HCT116 (cell line): ENCODE results near the gene SAMD1.

Source experiments
- CEBPB ChIP-seq: IDR thresholded peaks from 2 replicates; pipeline ENCODE4 v1.6.1; 2012; ENCODE audit warnings: low read depth
- CTCF ChIP-seq, 3 experiments: fragments of 200-600 bp in 1 of 3; sonication (generic) in 1 of 3; IDR thresholded peaks in 2 of 3; conservative IDR thresholded peaks in 1 of 3; 2 replicates each; pipeline ENCODE4 v1.5.1; 2012 to 2017; ENCODE audit warnings: low read depth in 2 of 3, low read length in 2 of 3, antibody characterized with exemption in 1 of 3, borderline replicate concordance in 1 of 3, control low read depth in 1 of 3, mild to moderate bottlenecking in 1 of 3, mixed read lengths in 1 of 3, mixed run types in 1 of 3, moderate library complexity in 1 of 3; ENCODE audit not compliant: insufficient read depth in 1 of 3
- EZH2 ChIP-seq: fragments of 200-600 bp; sonication (generic); IDR thresholded peaks from 2 replicates; pipeline ENCODE4 v1.6.1; 2017; ENCODE audit warnings: antibody characterized with exemption, mixed run types
- JUND ChIP-seq: IDR thresholded peaks from 2 replicates; pipeline ENCODE4 v1.6.1; 2012
- POLR2AphosphoS5 ChIP-seq: IDR thresholded peaks from 2 replicates; pipeline ENCODE4 v1.6.1; 2011; ENCODE audit warnings: mild to moderate bottlenecking, low read depth, low read length, moderate library complexity
- SIN3A ChIP-seq: IDR thresholded peaks from 2 replicates; pipeline ENCODE4 v1.6.1; 2012; ENCODE audit warnings: low read depth
- SP1 ChIP-seq: IDR thresholded peaks from 2 replicates; pipeline ENCODE4 v1.6.1; 2012; ENCODE audit warnings: low read depth
- ZFX ChIP-seq: fragments of 450-650 bp; IDR thresholded peaks from 2 replicates; pipeline ENCODE4 v1.6.1; 2017
- ZNF274 ChIP-seq: fragments of 200-500 bp; sonication (Bioruptor generic); IDR thresholded peaks from 2 replicates; pipeline ENCODE4 v1.6.1; 2014; ENCODE audit warnings: mild to moderate bottlenecking, low read depth, low read length, inconsistent platforms
- TF ChIP-seq, protein P1 (sequence below): IDR thresholded peaks from 2 replicates; pipeline ENCODE4 v1.6.1; 2011; ENCODE audit warnings: mild to moderate bottlenecking, low read length, moderate library complexity; ENCODE audit not compliant: insufficient replicate concordance; ENCODE audit errors: extremely low read depth

DNA sequence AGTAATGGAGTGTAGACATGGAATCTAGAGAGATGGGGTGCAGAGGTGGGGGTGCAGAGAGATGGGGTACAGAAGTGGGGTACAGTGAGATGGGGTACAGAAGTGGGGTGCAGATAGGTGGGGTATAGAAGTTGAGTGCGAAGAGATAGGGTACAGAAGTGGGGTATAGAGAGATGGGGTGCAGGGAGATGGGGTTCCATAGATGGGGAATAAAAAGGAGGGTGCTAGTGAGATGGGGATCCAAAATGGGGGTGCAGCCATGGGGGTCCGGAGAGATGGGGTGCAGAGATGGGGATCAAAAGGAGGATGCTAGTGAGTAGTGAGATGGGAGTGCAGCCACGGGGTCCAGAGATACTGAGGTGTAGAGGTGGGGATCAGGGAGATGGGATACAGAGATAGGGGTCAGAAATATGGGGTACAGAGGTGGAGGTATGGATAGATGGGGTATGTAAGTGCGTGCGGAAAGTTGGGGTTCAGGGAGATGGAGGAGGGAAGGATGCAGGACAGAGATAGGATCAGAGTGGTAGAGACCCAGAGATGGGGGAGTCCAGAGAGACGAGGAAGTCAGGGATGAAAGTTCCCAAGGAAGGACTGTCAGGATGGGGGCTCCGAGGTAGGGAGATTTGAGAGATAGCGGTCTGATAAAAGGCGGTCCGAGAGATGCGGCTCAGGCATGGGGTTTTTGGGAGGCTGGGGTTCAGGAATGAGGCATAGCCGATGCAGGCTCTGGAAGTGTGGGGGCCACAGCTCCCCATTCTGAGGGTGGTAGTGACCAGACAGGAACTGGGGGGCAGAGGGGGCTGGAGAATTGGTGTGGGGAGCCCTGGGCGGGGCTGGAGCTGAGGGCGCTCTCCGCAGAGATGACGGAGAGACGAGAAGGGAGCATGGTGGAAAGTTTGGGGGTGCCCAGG, 32.1 kb downstream of the SAMD1 start:
- no peak for TF ChIP-seq SP1
- TF ChIP-seq POLR2AphosphoS5 = no peak
- no peak for TF ChIP-seq ZNF274
- TF ChIP-seq JUND = no peak
- TF ChIP-seq, protein P1, sequence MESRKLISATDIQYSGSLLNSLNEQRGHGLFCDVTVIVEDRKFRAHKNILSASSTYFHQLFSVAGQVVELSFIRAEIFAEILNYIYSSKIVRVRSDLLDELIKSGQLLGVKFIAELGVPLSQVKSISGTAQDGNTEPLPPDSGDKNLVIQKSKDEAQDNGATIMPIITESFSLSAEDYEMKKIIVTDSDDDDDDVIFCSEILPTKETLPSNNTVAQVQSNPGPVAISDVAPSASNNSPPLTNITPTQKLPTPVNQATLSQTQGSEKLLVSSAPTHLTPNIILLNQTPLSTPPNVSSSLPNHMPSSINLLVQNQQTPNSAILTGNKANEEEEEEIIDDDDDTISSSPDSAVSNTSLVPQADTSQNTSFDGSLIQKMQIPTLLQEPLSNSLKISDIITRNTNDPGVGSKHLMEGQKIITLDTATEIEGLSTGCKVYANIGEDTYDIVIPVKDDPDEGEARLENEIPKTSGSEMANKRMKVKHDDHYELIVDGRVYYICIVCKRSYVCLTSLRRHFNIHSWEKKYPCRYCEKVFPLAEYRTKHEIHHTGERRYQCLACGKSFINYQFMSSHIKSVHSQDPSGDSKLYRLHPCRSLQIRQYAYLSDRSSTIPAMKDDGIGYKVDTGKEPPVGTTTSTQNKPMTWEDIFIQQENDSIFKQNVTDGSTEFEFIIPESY = no peak
- TF ChIP-seq CTCF (IDR thresholded peaks at IDR 0.05 in 2 of 3, conservative IDR thresholded peaks at IDR 0.05 in 1 of 3; ENCODE audit: borderline replicate concordance in 1 of 3, insufficient read depth in 1 of 3, low read depth in 2 of 3, low read length in 2 of 3) = no peak
- no peak for TF ChIP-seq SIN3A
- no peak for TF ChIP-seq ZFX
- TF ChIP-seq CEBPB = no peak
- no peak for TF ChIP-seq EZH2
